SK-N-MC (cell line): ENCODE data around the gene KMT5B.

ENCODE experiments used
- EZH2 ChIP-seq: fragments of 200-600 bp; sonication (generic); IDR thresholded peaks from one replicate; pipeline ENCODE4 v1.6.1; 2017; ENCODE audit warnings: antibody characterized with exemption
- FOXP2 ChIP-seq: optimal IDR thresholded peaks from 2 replicates; pipeline ENCODE3; 2011; ENCODE audit warnings: mild to moderate bottlenecking, moderate library complexity; ENCODE audit not compliant: insufficient read depth; ENCODE audit errors: extremely low read length, control extremely low read depth
- POLR2AphosphoS5 ChIP-seq: IDR thresholded peaks from 2 replicates; pipeline ENCODE4 v1.6.1; 2012; ENCODE audit warnings: mild to moderate bottlenecking, low read depth, low read length, borderline replicate concordance

GRCh38 chr11:68116974-68117373 is 96.1 kb downstream of the KMT5B start:
- TF ChIP-seq POLR2AphosphoS5 (no peak), EZH2 (no peak), FOXP2 (no peak)
